NK-92 treated with Interleukin-12 subunit alpha and Interleukin-12 subunit beta, amount 100 ng/mL, for 24 hours (cell line): ENCODE results near the gene LURAP1L.
A peak's percentile ranks its signal among the peaks of the same experiment; 100 is the strongest.

Experiments
- DNase-seq: peaks from one replicate; lab custom pipeline; 2025; lab: John Stamatoyannopoulos, UW

LURAP1L gene

GRCh38 chr9:12813533-12813932 is 38.7 kb downstream of the LURAP1L start:
- DNase-seq = no peak

- peak; percentile 23 for DNase-seq
Measured at GRCh38 chr9:12813960-12814876, 39.4 kb downstream of the LURAP1L start.

- no peak for DNase-seq
Measured at GRCh38 chr9:12814877-12815237, 40.0 kb downstream of the LURAP1L start.

GRCh38 chr9:12815888-12816287 is 41.1 kb downstream of the LURAP1L start:
- no peak for DNase-seq

GRCh38 chr9:12816656-12817101 is 41.9 kb downstream of the LURAP1L start:
- DNase-seq = no peak

- DNase-seq = no peak
Measured at GRCh38 chr9:12817702-12818101, 42.9 kb downstream of the LURAP1L start.

DNA sequence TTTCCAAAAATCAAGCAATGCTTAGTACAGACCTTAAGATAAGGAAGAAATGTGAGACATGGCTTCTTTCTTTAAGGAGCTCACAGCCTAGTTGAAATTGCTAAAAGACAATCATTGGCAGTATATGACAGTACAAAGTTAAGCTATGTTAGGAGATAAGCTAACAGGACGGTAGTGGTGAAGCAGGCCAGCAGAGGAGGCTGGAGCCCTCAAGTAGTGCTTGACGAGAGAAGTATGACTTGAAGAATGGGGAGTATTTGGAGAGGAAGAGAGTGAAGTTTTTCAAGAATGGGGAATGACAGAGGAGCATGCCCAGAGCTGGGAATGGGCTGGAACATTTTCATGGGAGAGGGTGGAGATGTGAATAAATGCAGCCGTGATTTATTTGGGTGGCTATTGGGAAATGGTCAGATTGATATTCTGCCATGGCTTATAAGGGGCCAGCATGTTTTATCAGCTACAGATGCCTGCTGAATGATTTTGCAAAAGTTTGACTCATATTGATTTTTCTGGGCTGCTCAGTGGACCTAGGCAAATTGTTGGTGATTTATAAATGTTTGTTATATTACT is 43.7 kb downstream of the LURAP1L start:
- no peak for DNase-seq

DNA sequence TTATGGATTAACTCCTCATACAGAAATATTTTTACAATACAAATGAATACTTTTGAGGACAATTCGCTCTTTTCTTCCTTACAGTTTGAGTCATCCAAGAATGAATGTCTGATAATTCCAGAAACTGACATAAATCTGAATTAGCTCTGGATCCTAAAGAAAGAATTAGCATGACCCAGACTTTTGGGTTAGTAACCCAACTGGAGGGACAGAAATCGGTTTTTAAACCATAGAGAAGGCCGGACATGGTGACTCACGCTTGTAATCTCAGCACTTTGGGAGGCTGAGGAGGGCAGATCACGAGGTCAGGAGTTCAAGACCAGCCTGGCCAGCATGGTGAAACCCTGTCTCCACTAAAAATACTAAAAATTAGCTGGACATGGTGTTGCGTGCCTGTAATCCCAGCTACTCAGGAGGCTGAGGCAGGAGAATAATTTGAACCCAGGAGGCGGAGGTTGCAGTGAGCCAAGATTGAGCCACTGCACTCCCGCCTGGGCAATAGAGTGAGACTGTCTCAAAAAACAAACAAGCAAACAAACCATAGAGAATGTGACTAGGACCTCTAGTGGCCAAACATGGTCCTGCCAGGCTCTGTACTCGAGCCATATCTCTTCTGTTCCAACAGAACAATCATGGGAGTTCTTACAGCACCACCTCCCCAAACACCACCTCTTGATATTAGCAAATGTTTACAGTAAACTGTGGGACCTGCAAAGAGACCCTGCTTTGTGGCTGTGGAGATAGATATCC is 44.8 kb downstream of the LURAP1L start:
- no peak for DNase-seq

DNA sequence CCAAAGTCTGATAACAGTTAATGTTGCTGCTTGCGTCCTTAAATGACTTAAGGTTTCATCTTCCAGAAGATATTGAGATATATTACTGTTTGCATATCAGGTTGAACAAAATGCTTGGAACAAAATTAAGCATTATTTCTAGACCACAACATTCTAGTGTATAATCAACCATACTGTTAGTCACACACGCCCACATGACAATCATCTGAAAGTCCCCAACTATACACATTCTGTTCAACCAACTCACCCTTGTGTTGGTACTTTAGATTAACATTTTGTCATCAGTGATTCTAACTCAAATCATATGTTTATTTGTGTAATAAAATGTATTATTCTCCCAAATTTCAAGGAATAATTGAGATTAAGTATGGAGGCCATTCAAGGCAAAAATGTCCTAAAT is 47.3 kb downstream of the LURAP1L start:
- no peak for DNase-seq

DNA sequence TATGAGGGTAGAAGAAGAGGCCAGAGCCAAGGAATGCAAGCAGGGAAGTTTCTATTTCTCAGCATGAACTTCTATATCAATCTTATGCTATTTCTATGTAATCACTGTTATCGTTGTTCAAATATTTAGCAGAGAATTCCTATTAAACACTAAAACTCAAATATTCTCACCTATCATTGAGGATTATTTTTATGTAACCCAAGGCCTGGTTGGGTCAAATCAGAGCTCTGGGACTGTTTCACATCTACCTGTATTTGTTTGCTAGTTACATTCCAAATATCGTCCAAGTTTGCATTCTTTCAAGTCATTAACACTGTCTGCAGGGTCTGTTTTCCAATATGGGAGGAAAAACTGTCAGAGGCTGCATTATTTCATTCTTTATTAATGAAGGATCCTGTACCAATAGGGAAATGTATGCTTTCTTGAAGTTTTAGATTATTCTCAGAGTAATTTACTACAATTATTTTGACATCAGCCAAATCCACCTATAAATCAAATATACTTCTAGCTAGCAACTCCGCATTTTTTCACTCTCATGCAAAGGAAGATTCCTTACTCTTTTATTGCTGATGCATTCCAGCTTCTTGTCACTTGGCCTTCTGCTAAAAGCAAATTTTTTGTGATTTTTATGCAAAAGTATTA is 52.2 kb downstream of the LURAP1L start:
- no peak for DNase-seq

GRCh38 chr9:12833701-12834100 is 58.9 kb downstream of the LURAP1L start:
- no peak for DNase-seq

DNA sequence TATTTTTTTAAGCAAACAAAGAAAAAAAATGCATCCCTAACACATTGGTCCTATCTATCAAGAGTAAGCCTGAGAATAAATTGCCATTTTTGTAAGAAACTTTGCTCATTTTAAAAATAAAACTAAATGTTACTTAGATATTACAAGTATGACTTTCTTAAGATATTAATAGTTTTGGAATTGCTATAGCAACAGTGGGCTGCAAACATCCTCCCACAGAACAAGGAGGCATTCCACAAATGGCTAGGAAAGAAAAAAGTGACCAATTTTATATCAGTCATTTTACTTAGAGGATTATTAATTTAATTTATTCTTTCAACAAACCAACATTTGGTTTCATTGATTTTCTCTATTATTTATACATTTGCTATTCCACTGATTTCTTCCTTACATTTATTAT is 63.7 kb downstream of the LURAP1L start:
- no peak for DNase-seq

GRCh38 chr9:12843735-12844134 is 68.9 kb downstream of the LURAP1L start:
- DNase-seq = no peak

DNA sequence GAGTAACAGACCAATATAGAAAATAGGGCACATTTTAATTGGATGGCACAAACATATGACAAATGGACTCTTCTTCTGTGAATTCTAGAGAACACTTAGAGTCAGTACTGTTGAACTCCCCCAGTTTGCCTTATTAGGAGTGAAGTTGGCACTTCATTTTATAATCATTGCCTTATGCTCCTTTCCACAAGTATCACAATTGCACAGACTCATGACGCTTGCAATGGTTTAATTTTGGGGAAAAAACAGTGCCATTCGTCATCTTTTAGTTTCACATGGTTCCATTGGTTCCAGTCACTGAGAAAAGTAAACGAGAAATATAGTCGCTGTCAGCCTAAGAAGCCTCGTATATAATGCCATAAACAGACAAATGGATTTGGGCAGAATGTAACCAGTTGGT is 71.2 kb downstream of the LURAP1L start:
- no peak for DNase-seq

DNA sequence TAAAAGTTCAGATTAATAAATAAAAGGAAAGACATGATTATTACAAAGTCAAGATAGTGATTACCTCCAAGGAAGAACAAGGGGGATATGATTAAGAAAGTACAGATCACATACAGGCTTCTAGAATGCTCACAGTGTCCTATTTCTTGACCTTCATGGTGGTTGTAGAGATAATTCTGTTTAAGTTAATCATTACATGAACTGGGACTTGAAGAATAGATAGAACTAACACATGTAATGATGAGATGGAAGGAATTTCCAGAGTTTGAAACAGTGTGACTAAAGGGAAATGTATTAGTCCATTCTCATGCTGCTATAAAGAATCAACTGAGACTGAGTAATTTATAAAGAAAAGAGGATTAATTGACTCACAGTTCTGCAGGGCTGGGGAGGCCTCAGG is 72.7 kb downstream of the LURAP1L start:
- DNase-seq = no peak

- DNase-seq = no peak
Measured at GRCh38 chr9:12849486-12850003, 74.7 kb downstream of the LURAP1L start.

DNA sequence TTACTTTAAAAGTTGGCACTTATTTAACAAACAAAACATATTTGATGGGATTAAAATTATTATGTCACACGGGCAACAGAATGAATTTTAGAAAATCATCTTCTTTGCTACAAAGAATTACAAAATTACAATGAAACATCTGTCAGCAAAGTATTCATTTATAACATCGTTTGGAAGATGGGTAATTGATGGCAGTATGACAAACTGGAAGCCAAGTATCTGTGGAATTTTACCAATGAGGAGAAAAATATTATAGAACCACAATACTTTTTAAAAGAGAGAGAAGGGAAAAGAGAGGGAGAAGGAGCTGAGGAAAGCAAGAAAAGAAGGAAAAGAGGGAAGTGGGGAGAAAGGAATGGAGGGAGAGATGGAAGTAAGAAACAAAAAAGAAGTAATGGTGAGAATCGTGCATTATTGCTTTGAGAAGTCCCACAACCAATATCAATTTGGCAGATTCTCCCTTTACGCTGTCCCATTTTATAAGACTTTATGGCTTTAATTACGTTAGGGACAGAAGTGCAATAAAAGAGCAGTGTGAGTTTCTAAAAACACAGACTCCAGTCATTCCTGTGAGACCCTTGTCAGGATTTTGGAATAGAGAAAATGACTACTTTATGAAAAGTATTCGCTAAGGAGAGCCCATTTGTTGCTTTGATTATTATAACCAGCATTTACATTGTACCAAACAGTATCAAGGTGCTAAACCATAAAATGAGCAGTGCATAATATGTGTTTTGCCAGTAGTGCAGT is 76.7 kb downstream of the LURAP1L start:
- no peak for DNase-seq

- no peak for DNase-seq
Measured at GRCh38 chr9:12853051-12853450, 78.2 kb downstream of the LURAP1L start.

DNA sequence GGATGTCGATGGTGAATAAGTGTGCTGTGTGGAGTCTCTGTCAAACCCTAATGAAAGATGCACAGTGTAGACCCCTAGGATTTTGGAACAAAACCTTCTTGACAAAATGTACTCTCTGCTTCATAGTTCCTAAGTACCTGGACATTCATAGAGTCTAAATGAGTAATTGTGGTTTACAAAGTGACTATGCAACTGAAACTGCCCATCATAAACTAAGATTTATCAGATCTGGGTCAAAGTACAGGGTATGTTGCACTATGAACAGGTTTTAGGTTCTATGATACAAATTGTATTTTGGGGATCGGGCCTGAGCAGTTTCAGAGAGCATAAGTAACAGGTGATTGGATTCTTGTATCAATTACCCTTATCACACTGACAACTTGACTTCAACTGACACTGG is 79.4 kb downstream of the LURAP1L start:
- DNase-seq = no peak

- DNase-seq = no peak
Measured at GRCh38 chr9:12855066-12855465, 80.2 kb downstream of the LURAP1L start.

- DNase-seq = no peak
Measured at GRCh38 chr9:12856603-12857002, 81.8 kb downstream of the LURAP1L start.
